Endodermal cell (in vitro differentiated cells): Measurements from ENCODE around the gene PPP1R18. TPM values are rescaled to one million over a fixed set of nuclear protein-coding genes. Genes with fewer than 3 reads are reported as not detected.
"Not testable (repeated sequence)": the region's sequence is repeated elsewhere in the genome, so short reads cannot be mapped to it uniquely, and the experiment has no call there.

Experiments used
- DNase-seq: peaks from one replicate; pipeline ENCODE4 v3.0.0-alpha.2; 2017
- H3K27ac ChIP-seq: 2 replicates; pipeline ENCODE4 v1.5.1; 2013; ENCODE audit warnings: mild to moderate bottlenecking, low read depth, low read length, moderate library complexity
- H3K27me3 ChIP-seq: 2 replicates; pipeline ENCODE4 v1.6.1; 2013; ENCODE audit warnings: mild to moderate bottlenecking, low read length, moderate library complexity; ENCODE audit not compliant: insufficient read depth, control insufficient read depth, poor library complexity, severe bottlenecking
- H3K36me3 ChIP-seq: 2 replicates; pipeline ENCODE4 v1.7.0; 2013; ENCODE audit warnings: mild to moderate bottlenecking, low read length, moderate library complexity; ENCODE audit not compliant: control insufficient read depth, insufficient read depth
- H3K4me1 ChIP-seq: one replicate; pipeline ENCODE4 v1.7.0; 2013; ENCODE audit warnings: low read length; ENCODE audit not compliant: control insufficient read depth, insufficient read depth
- H3K4me3 ChIP-seq: 2 replicates; pipeline ENCODE4 v1.5.1; 2013; ENCODE audit warnings: mild to moderate bottlenecking, low read length, moderate library complexity
- H3K9ac ChIP-seq: 2 replicates; pipeline ENCODE4 v1.6.1; 2013; ENCODE audit warnings: mild to moderate bottlenecking, low read length, moderate library complexity; ENCODE audit not compliant: poor library complexity, severe bottlenecking; ENCODE audit errors: extremely low read depth
- H3K9me3 ChIP-seq: 2 replicates; pipeline ENCODE4 v1.6.1; 2013; ENCODE audit warnings: mild to moderate bottlenecking, low read length, moderate library complexity; ENCODE audit not compliant: control insufficient read depth
- H3K27ac Mint-ChIP-seq: 2 replicates; pipeline ENCODE4 v1.8.0; 2020; ENCODE audit warnings: mixed read lengths
- H3K27me3 Mint-ChIP-seq: 2 replicates; pipeline ENCODE4 v1.8.0; 2021; ENCODE audit warnings: mild to moderate bottlenecking, mixed read lengths; ENCODE audit not compliant: insufficient read depth
- H3K36me3 Mint-ChIP-seq: 2 replicates; pipeline ENCODE4 v1.8.0; 2020; ENCODE audit warnings: low read depth, mixed read lengths
- H3K4me1 Mint-ChIP-seq: 2 replicates; pipeline ENCODE4 v1.8.0; 2020; ENCODE audit warnings: mixed read lengths
- H3K4me3 Mint-ChIP-seq: 2 replicates; pipeline ENCODE4 v1.8.0; 2020; ENCODE audit warnings: mild to moderate bottlenecking, moderate library complexity, mixed read lengths
- H3K9me3 Mint-ChIP-seq: 2 replicates; pipeline ENCODE4 v1.8.0; 2020; ENCODE audit warnings: mild to moderate bottlenecking, mixed read lengths
- CTCF ChIP-seq: fragments of 200-600 bp; sonication (generic); conservative IDR thresholded peaks from 2 replicates; pipeline ENCODE4 v1.5.0; 2021; ENCODE audit warnings: antibody characterized with exemption, mild to moderate bottlenecking
- WGBS, 2 experiments: methylation state at CpG; one replicate each; pipeline versions ENCODE4 v1.1.5 to v1.1.7; 2013; ENCODE audit warnings: missing lambda C conversion rate in 2 of 2, mixed read lengths in 1 of 2; ENCODE audit not compliant: insufficient coverage in 1 of 2, insufficient read length in 1 of 2; 5-methylcytosine and 5-hydroxymethylcytosine counted together
- total RNA-seq, 2 donors: library from RNA; stranded (reverse); fragmentation: NEBNext Ultra II Directional in 1 of 2; extraction: Animal tissue kit (Norgen Biotek cat#: 25700) in 1 of 2; gene quantifications; 2 replicates in 1 of 2; 3 replicates in 1 of 2; pipeline ENCODE4 v1.2.1, GENCODE V29; 2021

Gene PPP1R18
- total RNA-seq, 2 donors from 2014 or later = 27.6 to 31.4 TPM

GRCh38 chr6:30676660-30677285 lies 9.7 kb downstream of the PPP1R18 start:
- H3K36me3 ChIP-seq = peaks cover 38% of the 10 kb centered on the region
- H3K4me1 Mint-ChIP-seq = peaks cover 20% of the 10 kb centered on the region
- peaks cover 26% of the 10 kb centered on the region for H3K36me3 Mint-ChIP-seq
- H3K27ac ChIP-seq = no peak overlapping the region
- no peak overlapping the region for H3K4me3 ChIP-seq
- 93 to 98% methylated on average over 3 to 9 of the region's 10 CpGs for WGBS, 2 experiments
- no peaks in the 10 kb centered on the region for H3K27me3 ChIP-seq
- no peak overlapping the region for H3K9ac ChIP-seq
- no peaks in the 10 kb centered on the region for H3K4me1 ChIP-seq
- TF ChIP-seq CTCF = no peak
- no peaks in the 10 kb centered on the region for H3K9me3 ChIP-seq
- H3K27me3 Mint-ChIP-seq = no peaks in the 10 kb centered on the region
- H3K9me3 Mint-ChIP-seq = no peaks in the 10 kb centered on the region
- no peak overlapping the region for H3K4me3 Mint-ChIP-seq
- H3K27ac Mint-ChIP-seq = no peak overlapping the region
- DNase-seq = no peak

GRCh38 chr6:30672445-30673253 lies 13.8 kb downstream of the PPP1R18 start, which contains the start of gene DHX16:
TSS of gene DHX16 (minus strand) at chr6:30673006. CDS start at chr6:30672841, 165 bp downstream.
- H3K4me3 ChIP-seq = peak within 1 kb of the TSS; percentile 99
- no peaks in the 10 kb centered on the region for H3K27me3 ChIP-seq
- H3K4me1 ChIP-seq = no peaks in the 10 kb centered on the region
- no peak within 1 kb of the TSS for H3K27ac ChIP-seq
- peaks cover 37% of the 10 kb centered on the region for H3K36me3 Mint-ChIP-seq
- H3K9me3 Mint-ChIP-seq = no peaks in the 10 kb centered on the region
- peak within 1 kb of the TSS; percentile 90 for H3K4me3 Mint-ChIP-seq
- peak within 1 kb of the TSS; percentile 77 for H3K9ac ChIP-seq
- H3K4me1 Mint-ChIP-seq = peaks cover 12% of the 10 kb centered on the region
- H3K9me3 ChIP-seq = no peaks in the 10 kb centered on the region
- peaks cover 40% of the 10 kb centered on the region for H3K36me3 ChIP-seq
- TF ChIP-seq CTCF = peak; percentile 91
- H3K27me3 Mint-ChIP-seq = no peaks in the 10 kb centered on the region
- DNase-seq = peak; percentile 98
- WGBS, 2 experiments = 0% methylated on average over 39 to 57 of the region's 57 CpGs
- H3K27ac Mint-ChIP-seq = peak within 1 kb of the TSS; percentile 65

GRCh38 chr6:30670760-30671527 lies 15.5 kb downstream of the PPP1R18 start:
- no peak overlapping the region for H3K27ac ChIP-seq
- H3K27me3 Mint-ChIP-seq = no peaks in the 10 kb centered on the region
- H3K36me3 ChIP-seq = peaks cover 29% of the 10 kb centered on the region
- no peaks in the 10 kb centered on the region for H3K9me3 ChIP-seq
- no peaks in the 10 kb centered on the region for H3K27me3 ChIP-seq
- no peaks in the 10 kb centered on the region for H3K9me3 Mint-ChIP-seq
- 87 to 93% methylated on average over 22 to 27 of the region's 27 CpGs for WGBS, 2 experiments
- H3K4me1 ChIP-seq = no peaks in the 10 kb centered on the region
- no peak overlapping the region for H3K9ac ChIP-seq
- DNase-seq = no peak
- H3K4me1 Mint-ChIP-seq = peaks cover 13% of the 10 kb centered on the region
- peaks cover 40% of the 10 kb centered on the region for H3K36me3 Mint-ChIP-seq
- no peak overlapping the region for H3K27ac Mint-ChIP-seq
- H3K4me3 Mint-ChIP-seq = peak overlapping the region; percentile 90
- peak overlapping the region; percentile 99 for H3K4me3 ChIP-seq
- peak; percentile 54 for TF ChIP-seq CTCF

- H3K27me3 ChIP-seq, H3K27ac ChIP-seq, H3K4me3 Mint-ChIP-seq, H3K9me3 ChIP-seq, H3K27me3 Mint-ChIP-seq, H3K4me1 ChIP-seq, H3K9ac ChIP-seq, H3K27ac Mint-ChIP-seq, H3K4me1 Mint-ChIP-seq, H3K4me3 ChIP-seq, DNase-seq, H3K9me3 Mint-ChIP-seq: not testable (repeated sequence)
- peaks cover 68% of the 10 kb centered on the region for H3K36me3 ChIP-seq
- H3K36me3 Mint-ChIP-seq = peaks cover 76% of the 10 kb centered on the region
- WGBS, 2 experiments = 92% methylated on average over 2 of the region's 2 CpGs; no CpG with 5 or more reads in 1 of the 2 experiments
Measured at GRCh38 chr6:30666300-30666699, 20.1 kb downstream of the PPP1R18 start.
